Bronchus fibroblast of lung (primary cell): ENCODE results near the gene ZNF766. TPM values are rescaled to one million over a fixed set of nuclear protein-coding genes. Genes with fewer than 3 reads are reported as not detected.

Experiments used
- total RNA-seq: library from RNA; depleted of rRNA; stranded (reverse); fragments of >200 nt; gene quantifications from 2 replicates; pipeline ENCODE4 v1.2.3, GENCODE V29; 2015

ZNF766 gene
- total RNA-seq, result 5.7 and 6.1 TPM in 2 replicates

GRCh38 chr19:52269338-52270261, at the start of gene ZNF766:
Gene ZNF766 (plus strand): TSS chr19:52269587. CDS start chr19:52269614, 27 bp downstream.

DNA sequence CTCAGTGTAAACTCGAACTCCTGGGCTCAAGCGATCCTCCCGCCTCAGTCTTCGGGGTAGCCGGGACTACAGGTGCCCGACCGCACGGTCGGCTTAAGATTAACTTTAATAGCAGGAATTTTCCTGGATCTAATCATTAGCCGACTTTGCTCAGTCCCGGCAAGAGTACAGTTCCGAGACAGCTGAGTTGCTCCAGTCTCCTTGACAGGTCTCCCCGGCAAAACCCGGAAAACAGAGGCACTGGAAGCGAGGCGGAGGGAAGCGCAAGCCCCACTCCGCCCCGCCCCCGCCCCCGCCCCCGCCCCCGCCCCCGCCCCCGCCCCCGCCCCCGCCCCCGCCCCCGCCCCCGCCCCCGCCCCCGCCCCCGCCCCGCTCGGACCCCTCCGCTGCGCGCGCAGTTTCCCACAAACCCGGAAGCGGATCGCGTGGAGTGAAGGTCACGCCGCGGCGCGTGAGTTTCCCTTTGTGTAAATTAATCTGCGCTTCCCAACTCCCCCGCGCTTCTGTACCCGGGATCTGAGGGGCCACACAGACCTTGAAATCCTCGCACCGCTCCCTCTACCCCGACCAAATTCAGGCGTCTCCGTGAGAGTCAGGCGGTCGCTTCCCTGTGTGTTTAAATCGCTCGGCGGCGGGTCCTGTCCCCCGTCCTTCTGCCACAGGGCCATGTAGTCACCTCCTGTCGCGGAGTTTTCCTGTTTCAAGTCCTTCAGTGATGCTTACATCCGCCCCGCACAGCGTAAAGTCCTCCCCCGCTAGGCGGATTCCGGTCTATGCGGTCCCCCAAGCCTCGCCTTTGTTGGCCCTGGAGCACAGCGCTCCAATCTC, 27.6 kb downstream of the ZNF766 start, which contains the start of gene ZNF480:
Gene ZNF480 (plus strand): TSS at position 397 of the 828 bp plus-strand sequence. CDS start 3,244 bp downstream, outside the sequence.

GRCh38 chr19:52336117-52336790, 66.9 kb downstream of the ZNF766 start, which contains the start of gene ZNF610:
Gene ZNF610 (plus strand): TSS chr19:52336243. CDS start chr19:52349173, 12,930 bp downstream.

Other genes with a start within 250 kb of the ZNF766 start
- gene ZNF614, start 241.2 kb upstream of the ZNF766 start, total RNA-seq, result 3.9 and 4.0 TPM in 2 replicates
- 3.7 and 3.9 TPM in 2 replicates for gene ZNF432, start 220.7 kb upstream of the ZNF766 start, total RNA-seq
- gene ZNF841, start 173.8 kb upstream of the ZNF766 start, total RNA-seq, result 5.1 and 5.5 TPM in 2 replicates
- 5.6 and 6.1 TPM in 2 replicates for gene ZNF616, start 129.6 kb upstream of the ZNF766 start, total RNA-seq
- 3.2 and 4.8 TPM in 2 replicates for gene ZNF836, start 98.0 kb upstream of the ZNF766 start, total RNA-seq
- gene PPP2R1A, start 79.5 kb upstream of the ZNF766 start, total RNA-seq, result 193 and 196 TPM in 2 replicates
- 4.0 and 5.0 TPM in 2 replicates for gene ZNF480, start 27.6 kb downstream of the ZNF766 start, total RNA-seq
- 1.5 and 1.8 TPM in 2 replicates for gene ZNF610, start 66.7 kb downstream of the ZNF766 start, total RNA-seq
- gene ZNF880, start 100.3 kb downstream of the ZNF766 start, total RNA-seq, result 9.8 and 14.6 TPM in 2 replicates
- gene ZNF528, start 128.3 kb downstream of the ZNF766 start, total RNA-seq, result 5.8 and 6.1 TPM in 2 replicates
- not detected in 2 replicates for gene ZNF534, start 159.6 kb downstream of the ZNF766 start, total RNA-seq
- 0.74 and 0.84 TPM in 2 replicates for gene ZNF578, start 184.0 kb downstream of the ZNF766 start, total RNA-seq